ENCODE results near the gene TMEM9.

TMEM9 gene

GRCh38 chr1:201144701-201145100 lies 9.6 kb downstream of the TMEM9 start:
- peaks cover 4% of the 10 kb centered on the region; the same call in 1 of the 2 replicates for H3K36me3 ChIP-seq (ENCODE audit: insufficient read depth)

GRCh38 chr1:201143726-201144635 lies 10.3 kb downstream of the TMEM9 start:
- Histone ChIP-seq H3K36me3 (ENCODE audit: insufficient read depth) (peaks cover 4% of the 10 kb centered on the region; the same call in 1 of the 2 replicates), H4K20me1 (ENCODE audit: insufficient read depth) (no peaks in the 10 kb centered on the region), H3K4me1 (ENCODE audit: low read depth, poor library complexity, severe bottlenecking) (no peaks in the 10 kb centered on the region)

More at GRCh38 chr1:201144701-201145100, 9.6 kb downstream of the TMEM9 start:
- H3K79me2 ChIP-seq (ENCODE audit: insufficient read depth, low read depth) = no peaks in the 10 kb centered on the region
- H2AFZ ChIP-seq (ENCODE audit: low read depth) = no peak overlapping the region
- H3K9ac ChIP-seq = no peak overlapping the region
- no peaks in the 10 kb centered on the region for H4K20me1 ChIP-seq (ENCODE audit: insufficient read depth)
- no peak overlapping the region for H3K4me2 ChIP-seq
- H3K27me3 ChIP-seq (ENCODE audit: insufficient read depth, low read depth) = no peaks in the 10 kb centered on the region
- no peaks in the 10 kb centered on the region for H3K4me1 ChIP-seq (ENCODE audit: low read depth, poor library complexity, severe bottlenecking)
- no peak overlapping the region for H3K27ac ChIP-seq
- no peak overlapping the region for H3K4me3 ChIP-seq (IDR thresholded peaks at IDR 0.05; ENCODE audit: insufficient read depth, low read depth, low read length)
- TF ChIP-seq CTCF (conservative IDR thresholded peaks at IDR 0.05; ENCODE audit: low read depth, low read length) = no peak

GRCh38 chr1:201142849-201143725 lies 11.2 kb downstream of the TMEM9 start:
- Histone ChIP-seq H3K79me2 (ENCODE audit: insufficient read depth, low read depth) (no peaks in the 10 kb centered on the region), H3K4me1 (ENCODE audit: low read depth, poor library complexity, severe bottlenecking) (no peaks in the 10 kb centered on the region), H2AFZ (ENCODE audit: low read depth) (no peak overlapping the region), H3K9ac (no peak overlapping the region), H3K4me3 (IDR thresholded peaks at IDR 0.05; ENCODE audit: insufficient read depth, low read depth, low read length) (no peak overlapping the region), H3K27me3 (ENCODE audit: insufficient read depth, low read depth) (no peaks in the 10 kb centered on the region), H3K36me3 (ENCODE audit: insufficient read depth) (peaks cover 4% of the 10 kb centered on the region; the same call in 1 of the 2 replicates), H3K4me2 (no peak overlapping the region), H3K27ac (no peak overlapping the region), H4K20me1 (ENCODE audit: insufficient read depth) (no peaks in the 10 kb centered on the region)
- no peak for TF ChIP-seq CTCF (conservative IDR thresholded peaks at IDR 0.05; ENCODE audit: low read depth, low read length)

More at GRCh38 chr1:201143726-201144635, 10.3 kb downstream of the TMEM9 start:
- no peak overlapping the region for H3K4me3 ChIP-seq (IDR thresholded peaks at IDR 0.05; ENCODE audit: insufficient read depth, low read depth, low read length)
- no peak overlapping the region for H3K9ac ChIP-seq
- no peak overlapping the region for H2AFZ ChIP-seq (ENCODE audit: low read depth)
- H3K4me2 ChIP-seq = no peak overlapping the region
- H3K27ac ChIP-seq = no peak overlapping the region
- TF ChIP-seq CTCF (conservative IDR thresholded peaks at IDR 0.05; ENCODE audit: low read depth, low read length) = no peak
- H3K27me3 ChIP-seq (ENCODE audit: insufficient read depth, low read depth) = no peaks in the 10 kb centered on the region
- H3K79me2 ChIP-seq (ENCODE audit: insufficient read depth, low read depth) = no peaks in the 10 kb centered on the region

GRCh38 chr1:201142011-201142848 lies 12.0 kb downstream of the TMEM9 start:
- Histone ChIP-seq H3K27ac (no peak overlapping the region), H3K4me3 (IDR thresholded peaks at IDR 0.05; ENCODE audit: insufficient read depth, low read depth, low read length) (no peak overlapping the region), H3K9ac (no peak overlapping the region), H3K79me2 (ENCODE audit: insufficient read depth, low read depth) (no peaks in the 10 kb centered on the region), H3K36me3 (ENCODE audit: insufficient read depth) (peaks cover 4% of the 10 kb centered on the region; the same call in 1 of the 2 replicates), H3K27me3 (ENCODE audit: insufficient read depth, low read depth) (no peaks in the 10 kb centered on the region), H3K4me1 (ENCODE audit: low read depth, poor library complexity, severe bottlenecking) (no peaks in the 10 kb centered on the region), H3K4me2 (no peak overlapping the region), H2AFZ (ENCODE audit: low read depth) (no peak overlapping the region), H4K20me1 (ENCODE audit: insufficient read depth) (no peaks in the 10 kb centered on the region)
- TF ChIP-seq CTCF (conservative IDR thresholded peaks at IDR 0.05; ENCODE audit: low read depth, low read length) = no peak

Data from KMS-11 (cell line).